ENCODE data around the gene TMPRSS2.
"Not testable (repeated sequence)": the region's sequence is repeated elsewhere in the genome, so short reads cannot be mapped to it uniquely, and the experiment has no call there.

The TMPRSS2 gene

DNA sequence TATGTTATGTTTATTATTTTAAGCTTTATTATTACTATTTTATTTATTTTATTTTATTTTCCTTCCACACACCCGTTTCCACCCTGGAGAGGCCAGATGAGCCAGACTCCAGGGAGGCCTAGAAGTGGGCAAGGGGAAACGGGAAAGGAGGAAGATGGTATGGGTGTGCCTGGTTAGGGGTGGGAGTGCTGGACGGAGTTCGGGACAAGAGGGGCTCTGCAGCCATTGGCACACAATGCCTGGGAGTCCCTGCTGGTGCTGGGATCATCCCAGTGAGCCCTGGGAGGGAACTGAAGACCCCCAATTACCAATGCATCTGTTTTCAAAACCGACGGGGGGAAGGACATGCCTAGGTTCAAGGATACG lies 82.4 kb downstream of the TMPRSS2 start:
- DNase-seq: no peak

- DNase-seq: not testable (repeated sequence)
These were observed 84.7 kb downstream of the TMPRSS2 start for GRCh38 chr21:41423305-41423636.

- DNase-seq: no peak
These were observed 85.2 kb downstream of the TMPRSS2 start for GRCh38 chr21:41422546-41423304.

- DNase-seq: not testable (repeated sequence)
These were observed 87.0 kb downstream of the TMPRSS2 start for GRCh38 chr21:41420998-41421397.

GRCh38 chr21:41419921-41420862 lies 87.8 kb downstream of the TMPRSS2 start:
- no peak for DNase-seq

DNA sequence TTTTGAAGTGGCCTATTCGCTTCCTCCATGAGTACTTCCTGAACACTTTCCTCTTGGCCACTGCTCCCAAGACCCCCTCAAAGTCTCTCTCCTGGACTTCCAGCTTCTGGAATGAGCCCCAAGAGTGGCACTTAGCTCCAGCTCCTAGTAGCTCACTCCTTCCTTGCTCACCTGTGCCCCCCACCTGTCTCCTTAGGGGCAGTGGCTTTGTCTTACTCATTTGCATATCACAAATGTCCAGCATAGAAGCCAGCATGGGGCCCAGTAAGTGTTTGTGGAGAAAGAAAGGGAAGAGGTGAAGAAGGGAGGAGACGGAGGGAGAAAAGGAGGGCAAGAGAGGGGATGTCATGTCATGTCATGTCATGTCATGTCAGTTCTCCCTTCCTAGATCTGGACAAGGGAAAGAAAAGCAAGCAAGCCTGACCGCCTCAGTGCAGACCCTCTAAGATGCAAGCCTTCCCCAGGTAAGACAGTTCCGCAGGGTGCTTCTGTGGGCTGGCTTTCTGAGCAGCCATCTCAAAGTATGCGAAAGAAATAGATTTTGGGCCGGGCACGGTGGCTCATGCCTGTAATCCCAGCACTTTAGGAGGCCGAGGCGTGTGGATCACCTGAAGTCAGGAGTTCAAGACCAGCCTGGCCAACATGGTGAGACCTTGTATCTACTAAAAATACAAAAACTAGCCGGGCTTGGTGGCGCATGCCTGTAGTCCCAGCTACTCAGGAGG lies 88.8 kb downstream of the TMPRSS2 start:
- DNase-seq: no peak

- no peak for DNase-seq
These were observed 89.6 kb downstream of the TMPRSS2 start for GRCh38 chr21:41418393-41418792.

DNA sequence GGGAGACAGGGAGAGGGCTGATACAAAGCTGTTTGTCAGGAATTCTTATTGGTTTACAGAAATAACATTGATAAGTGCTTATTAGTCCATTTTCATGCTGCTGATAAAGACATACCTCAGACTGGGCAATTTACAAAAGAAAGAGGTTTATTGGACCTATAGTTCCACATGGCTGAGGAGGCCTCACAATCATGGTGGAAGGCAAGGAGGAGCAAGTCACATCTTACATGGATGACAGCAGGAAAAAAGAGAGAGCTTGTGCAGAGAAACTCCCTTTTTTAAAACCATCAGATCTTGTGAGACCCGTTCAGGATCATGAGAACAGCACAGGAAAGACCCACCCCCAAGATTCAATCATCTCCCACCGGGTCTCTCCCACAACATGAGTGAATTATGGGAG lies 90.5 kb downstream of the TMPRSS2 start:
- DNase-seq: not testable (repeated sequence)

All from cerebellar nuclear complex (tissue), 1 donor.